RCC 7860 (cell line): Measurements from ENCODE around the gene PAX7.

Experiments
- DNase-seq: peaks from one replicate; pipeline ENCODE4 v3.0.0-alpha.2; 2015; ENCODE audit warnings: low spot score
- FAIRE-seq: peaks from 2 replicates; lab custom pipeline; 2012; peaks lifted over from hg19 to GRCh38; lab: Jason Lieb, UNC

PAX7 gene

GRCh38 chr1:18697541-18697940 lies 66.9 kb downstream of the PAX7 start:
- FAIRE-seq: no peak
- no peak for DNase-seq

- FAIRE-seq (no peak), DNase-seq (no peak)
Measured at GRCh38 chr1:18700530-18700929, 69.9 kb downstream of the PAX7 start.

- FAIRE-seq (no peak), DNase-seq (no peak)
Measured at GRCh38 chr1:18701183-18701582, 70.5 kb downstream of the PAX7 start.

- DNase-seq (no peak), FAIRE-seq (no peak)
Measured at GRCh38 chr1:18703041-18703621, 72.5 kb downstream of the PAX7 start.

GRCh38 chr1:18705811-18706210 lies 75.2 kb downstream of the PAX7 start:
- DNase-seq (no peak), FAIRE-seq (no peak)

GRCh38 chr1:18707696-18708257 lies 77.1 kb downstream of the PAX7 start:
- no peak for DNase-seq
- FAIRE-seq: no peak

- FAIRE-seq (no peak), DNase-seq (no peak)
Measured at GRCh38 chr1:18710002-18710401, 79.4 kb downstream of the PAX7 start.

GRCh38 chr1:18711003-18711402 lies 80.4 kb downstream of the PAX7 start:
- no peak for DNase-seq
- no peak for FAIRE-seq

- FAIRE-seq: no peak
- no peak for DNase-seq
Measured at GRCh38 chr1:18711536-18712251, 81.0 kb downstream of the PAX7 start.

GRCh38 chr1:18712252-18712600 lies 81.6 kb downstream of the PAX7 start:
- FAIRE-seq (no peak), DNase-seq (no peak)

- DNase-seq: no peak
- no peak for FAIRE-seq
Measured at GRCh38 chr1:18714404-18715175, 83.9 kb downstream of the PAX7 start.

- FAIRE-seq: no peak
- no peak for DNase-seq
Measured at GRCh38 chr1:18716112-18716784, 85.6 kb downstream of the PAX7 start.

GRCh38 chr1:18716785-18717678 lies 86.4 kb downstream of the PAX7 start:
- FAIRE-seq (no peak), DNase-seq (no peak)

GRCh38 chr1:18719786-18720451 lies 89.3 kb downstream of the PAX7 start:
- no peak for FAIRE-seq
- DNase-seq: no peak

GRCh38 chr1:18721041-18721440 lies 90.4 kb downstream of the PAX7 start:
- FAIRE-seq (no peak), DNase-seq (no peak)

- DNase-seq (no peak), FAIRE-seq (no peak)
Measured at GRCh38 chr1:18721776-18722175, 91.1 kb downstream of the PAX7 start.

- DNase-seq (no peak), FAIRE-seq (no peak)
Measured at GRCh38 chr1:18722270-18722669, 91.6 kb downstream of the PAX7 start.

GRCh38 chr1:18723206-18723605 lies 92.6 kb downstream of the PAX7 start:
- DNase-seq (no peak), FAIRE-seq (no peak)

GRCh38 chr1:18723701-18724411 lies 93.2 kb downstream of the PAX7 start:
- DNase-seq: no peak
- no peak for FAIRE-seq
